HG03039 (cell line): ENCODE measurements around the gene METTL14.

Experiments used
- ATAC-seq: cut with Tn5 transposase; IDR thresholded peaks from one replicate; pipeline ENCODE4 v1.9.1; 2021; ENCODE audit warnings: mild to moderate bottlenecking, moderate library complexity; ENCODE audit not compliant: unreplicated experiment

METTL14 gene

DNA sequence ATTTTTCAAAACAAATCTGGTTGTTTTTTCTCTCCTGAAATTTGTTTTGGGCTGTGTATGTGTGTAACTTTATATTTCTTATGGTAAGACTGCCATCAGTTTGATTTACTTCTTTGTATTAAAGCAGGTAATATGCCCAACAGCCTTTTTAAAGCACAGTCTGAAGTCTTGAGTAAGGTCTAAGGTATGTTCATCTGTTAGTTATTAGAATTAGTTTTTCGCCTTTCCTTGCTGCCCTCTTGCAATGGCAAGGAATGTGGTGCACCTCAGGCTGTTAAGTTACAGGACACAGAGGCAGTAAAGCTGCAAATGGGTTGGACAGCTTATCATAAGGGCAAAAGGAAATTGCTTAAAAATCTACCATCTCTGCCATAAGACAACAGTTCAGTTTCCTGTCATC, 71.8 kb downstream of the METTL14 start:
- no peak for ATAC-seq

DNA sequence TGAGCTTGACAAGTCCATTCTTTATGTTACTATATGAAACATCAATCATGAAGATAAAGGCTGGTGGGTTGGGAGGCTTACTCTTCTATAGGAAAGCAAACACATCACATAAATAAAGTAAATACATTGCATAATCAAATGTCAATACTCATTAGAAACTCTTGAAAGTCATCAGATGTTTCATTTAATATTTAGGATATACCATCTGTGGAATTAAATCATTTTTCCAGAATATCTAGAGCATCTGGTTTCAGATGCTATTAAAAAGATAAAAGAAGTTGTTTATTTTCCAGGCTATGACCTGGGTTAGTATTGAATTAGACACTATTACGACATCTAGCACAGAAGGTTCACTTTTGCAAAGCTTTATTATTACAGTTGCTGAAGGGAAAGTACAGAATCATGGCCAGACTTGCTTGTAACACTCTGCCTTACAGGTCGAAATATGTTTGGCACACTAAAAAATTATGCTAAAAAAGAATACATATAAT, 72.6 kb downstream of the METTL14 start:
- no peak for ATAC-seq

DNA sequence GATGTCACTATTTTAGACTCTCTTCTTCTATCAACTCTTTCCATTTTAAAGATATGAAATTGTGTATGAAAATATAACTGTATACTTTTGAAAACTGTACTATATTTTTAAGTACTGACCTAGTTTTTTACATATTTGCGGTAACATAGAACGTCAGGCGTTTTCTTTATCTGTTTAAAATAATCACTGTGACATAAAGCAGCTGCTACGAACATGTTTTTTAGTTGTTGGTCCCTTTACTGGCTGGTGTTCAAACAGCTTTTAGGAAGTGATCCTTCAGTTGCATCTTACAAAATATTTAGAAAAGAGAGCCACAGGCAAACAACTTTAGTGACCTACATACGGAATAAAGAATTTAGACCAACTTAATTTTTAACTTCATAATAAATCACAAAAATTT, 73.1 kb downstream of the METTL14 start:
- ATAC-seq = no peak

DNA sequence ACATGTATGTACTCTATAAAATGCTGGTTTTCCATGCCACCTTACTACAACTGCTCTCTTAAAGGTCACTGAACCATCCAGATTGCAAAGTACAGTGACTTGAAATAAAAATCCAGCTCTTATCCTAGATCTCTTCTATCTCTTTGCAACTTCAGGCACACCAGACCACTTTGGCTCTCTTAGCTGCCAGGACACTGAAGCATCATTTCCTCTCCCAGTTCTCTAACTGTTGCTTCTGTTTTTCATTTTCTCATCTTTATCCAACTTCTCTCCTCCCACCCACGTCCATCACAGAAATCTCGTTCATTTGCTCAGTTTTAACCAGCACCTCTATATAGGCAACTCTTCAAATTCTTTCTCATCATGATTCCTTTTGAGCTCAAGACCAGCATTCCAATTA, 74.3 kb downstream of the METTL14 start:
- ATAC-seq = no peak

DNA sequence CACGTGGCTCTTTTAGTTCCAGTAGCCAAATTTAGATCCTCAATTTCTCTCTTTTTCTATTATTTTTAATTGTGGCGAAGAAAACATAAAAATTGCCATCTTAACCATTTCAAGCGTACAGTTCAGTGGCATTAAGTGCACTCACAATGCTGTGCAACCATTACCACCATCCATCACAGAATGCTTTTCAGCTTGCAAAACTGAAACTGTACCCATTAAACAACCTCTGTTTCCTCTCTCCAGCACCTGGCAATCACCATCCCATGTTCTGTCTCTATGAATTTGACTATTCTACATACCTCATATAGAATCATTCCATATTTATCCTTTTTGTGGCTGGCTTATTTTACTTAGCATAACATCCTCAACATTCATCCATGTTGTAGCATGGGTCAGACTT, 74.9 kb downstream of the METTL14 start:
- ATAC-seq = peak; percentile 41

DNA sequence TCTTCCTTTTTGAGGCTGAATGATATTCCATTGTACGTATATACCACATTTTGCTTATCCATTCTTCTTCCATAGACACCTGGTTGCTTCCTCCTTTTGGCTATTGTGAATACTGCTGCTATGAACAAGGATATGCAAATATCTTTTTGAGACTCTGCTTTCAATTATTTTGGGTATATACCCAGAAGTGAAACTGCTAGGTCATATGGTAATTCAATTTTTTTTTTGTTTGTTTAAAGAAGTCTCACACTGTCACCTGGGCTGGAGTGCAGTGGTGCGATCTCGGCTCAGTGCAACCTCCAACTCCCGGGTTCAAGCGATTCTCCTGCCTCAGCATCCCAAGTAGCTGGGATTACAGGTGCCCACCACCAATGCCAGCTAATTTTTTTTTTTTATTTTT, 75.3 kb downstream of the METTL14 start:
- ATAC-seq = peak; percentile 94

DNA sequence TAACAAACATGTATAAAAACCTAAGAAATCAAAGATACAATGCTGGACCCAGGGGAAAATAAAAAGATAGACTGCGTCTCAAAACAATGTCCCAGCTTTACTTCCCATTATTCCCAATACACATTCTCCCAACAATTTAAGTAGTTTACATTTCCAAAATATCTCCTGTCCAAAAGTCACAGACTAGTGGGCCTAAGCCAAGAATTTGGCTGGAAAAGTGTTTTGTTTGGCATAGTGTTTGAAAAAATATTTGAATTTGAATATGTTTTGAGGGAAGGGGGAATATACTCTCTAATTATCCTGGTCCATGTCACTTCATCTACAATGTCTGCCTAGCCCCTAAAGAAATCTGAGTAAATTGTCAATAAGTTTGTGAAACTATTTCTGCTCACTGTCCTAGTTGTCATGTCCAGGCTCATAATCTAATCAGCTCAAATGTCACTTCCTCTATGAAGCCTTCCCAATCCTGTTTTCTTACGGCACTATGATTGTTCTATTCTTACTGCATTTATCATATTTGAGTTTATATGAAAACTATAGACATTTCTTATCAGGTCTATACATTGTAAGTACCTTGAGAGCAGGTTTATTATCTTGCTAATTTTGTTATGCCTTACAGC, 76.3 kb downstream of the METTL14 start:
- no peak for ATAC-seq

DNA sequence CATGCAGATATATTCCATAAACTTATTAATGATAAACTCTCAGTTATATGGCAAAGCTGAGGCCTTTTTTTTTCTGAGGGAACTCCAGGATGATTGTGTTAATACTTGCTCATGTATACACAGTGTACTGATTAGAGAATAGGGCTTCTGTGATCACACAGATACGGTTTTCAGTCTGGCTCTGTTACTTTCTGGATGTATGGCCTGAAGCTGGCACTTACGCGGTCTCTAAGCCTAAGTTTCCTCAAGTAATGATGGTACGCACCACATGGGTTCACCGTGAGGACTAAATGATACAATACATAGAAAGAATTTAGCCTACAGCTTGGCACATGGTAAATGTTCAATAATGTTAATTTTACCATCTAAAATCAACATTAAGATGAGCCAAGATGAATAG, 77.0 kb downstream of the METTL14 start:
- no peak for ATAC-seq

DNA sequence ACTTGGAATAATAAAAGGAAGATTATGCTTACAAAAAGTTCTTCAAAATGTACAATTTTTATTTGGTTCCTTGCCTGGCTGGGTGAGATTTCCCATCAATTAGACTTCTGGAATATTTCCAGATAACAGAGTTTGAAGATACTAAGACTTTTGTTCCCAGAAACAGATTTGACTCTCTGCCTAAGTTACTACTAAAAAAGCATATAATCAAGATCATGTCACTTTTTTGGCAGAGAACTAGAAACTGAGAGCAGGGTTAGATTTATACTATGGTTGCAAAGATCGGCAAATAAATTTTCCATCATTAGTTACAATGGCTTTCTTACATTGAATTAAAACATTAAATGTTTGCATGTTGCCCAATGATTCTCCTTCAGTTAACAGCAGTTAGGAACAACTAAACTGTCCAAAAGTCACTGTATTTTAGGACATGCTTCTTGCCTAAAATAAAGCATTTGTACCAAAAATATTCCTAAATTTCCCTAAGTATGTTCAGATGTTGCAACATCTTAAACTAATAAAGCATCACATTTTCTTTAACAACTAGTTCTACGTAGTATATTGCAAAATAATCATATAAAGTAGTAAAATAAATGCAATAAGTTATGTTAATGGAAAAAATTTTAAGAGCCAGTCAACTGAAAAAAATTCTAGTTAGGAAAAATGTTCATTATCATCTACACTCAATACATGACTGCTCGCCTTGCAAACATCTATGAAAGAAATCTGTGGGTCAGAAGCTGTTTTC, 77.7 kb downstream of the METTL14 start:
- ATAC-seq = no peak
